Endometrium (tissue), 2 donors: ENCODE results near the gene GATD1.

Source experiments
- FAIRE-seq: peaks from 2 replicates; lab custom pipeline; 2012; peaks lifted over from hg19 to GRCh38; lab: Jason Lieb, UNC
- donor health status: control.
- donor health status: control.

GATD1 gene

DNA sequence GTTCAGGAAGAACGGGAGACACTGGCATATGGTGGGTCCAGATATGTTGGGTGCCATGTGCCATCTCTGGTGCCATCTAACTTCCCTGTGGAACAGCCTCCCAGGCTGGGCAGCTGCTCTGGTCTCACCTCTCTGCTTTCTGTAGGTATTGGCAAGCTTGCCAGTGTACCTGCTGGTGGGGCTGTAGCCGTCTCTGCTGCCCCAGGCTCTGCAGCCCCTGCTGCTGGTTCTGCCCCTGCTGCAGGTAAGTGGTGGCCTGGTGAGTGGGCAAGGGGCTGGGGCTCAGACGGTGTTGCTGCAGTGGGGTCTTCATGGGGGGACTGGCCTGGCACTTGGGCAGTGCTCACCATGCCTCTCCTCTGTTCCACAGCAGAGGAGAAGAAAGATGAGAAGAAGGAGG is 35.1 kb upstream of the GATD1 start:
- FAIRE-seq: no peak

DNA sequence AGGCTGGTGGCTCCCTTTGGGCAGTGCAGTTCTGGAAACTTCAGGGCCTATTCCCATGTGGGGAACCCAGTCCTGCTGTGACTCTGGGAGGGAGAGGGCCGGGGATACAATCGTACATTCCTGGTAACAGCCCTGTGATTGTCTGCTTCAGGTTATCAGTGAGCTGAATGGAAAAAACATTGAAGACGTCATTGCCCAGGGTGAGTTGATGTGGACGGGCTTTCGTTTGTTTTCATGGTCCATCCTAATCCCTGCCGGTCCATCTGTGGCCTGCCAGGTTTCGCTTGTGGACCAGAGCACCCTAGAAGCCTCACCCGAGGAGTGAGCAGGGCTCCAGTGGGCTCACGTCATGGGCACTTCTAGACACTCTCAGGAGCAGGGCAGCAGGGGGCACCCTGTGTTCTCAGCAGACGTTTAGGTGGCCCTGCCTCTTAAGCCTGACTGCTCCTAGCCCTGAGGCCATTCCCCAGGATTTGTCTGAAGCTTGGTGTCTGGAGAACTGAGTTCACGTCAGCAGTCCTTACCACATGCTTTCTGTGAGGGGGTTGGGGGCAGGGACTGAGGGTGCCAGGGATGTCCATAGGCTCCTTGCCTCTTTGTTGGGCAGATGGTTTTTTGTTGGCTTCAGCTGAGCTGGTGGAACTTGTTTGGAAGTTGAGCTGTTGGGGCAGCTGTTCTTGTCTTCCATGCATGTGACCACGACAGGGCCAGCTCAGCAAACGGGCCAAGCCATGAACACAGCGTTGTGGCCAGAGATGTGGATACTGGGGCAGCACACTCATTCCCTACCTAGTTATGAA is 34.4 kb upstream of the GATD1 start:
- FAIRE-seq: no peak

GRCh38 chr11:810040-810567 is 32.8 kb upstream of the GATD1 start:
- FAIRE-seq: no peak

DNA sequence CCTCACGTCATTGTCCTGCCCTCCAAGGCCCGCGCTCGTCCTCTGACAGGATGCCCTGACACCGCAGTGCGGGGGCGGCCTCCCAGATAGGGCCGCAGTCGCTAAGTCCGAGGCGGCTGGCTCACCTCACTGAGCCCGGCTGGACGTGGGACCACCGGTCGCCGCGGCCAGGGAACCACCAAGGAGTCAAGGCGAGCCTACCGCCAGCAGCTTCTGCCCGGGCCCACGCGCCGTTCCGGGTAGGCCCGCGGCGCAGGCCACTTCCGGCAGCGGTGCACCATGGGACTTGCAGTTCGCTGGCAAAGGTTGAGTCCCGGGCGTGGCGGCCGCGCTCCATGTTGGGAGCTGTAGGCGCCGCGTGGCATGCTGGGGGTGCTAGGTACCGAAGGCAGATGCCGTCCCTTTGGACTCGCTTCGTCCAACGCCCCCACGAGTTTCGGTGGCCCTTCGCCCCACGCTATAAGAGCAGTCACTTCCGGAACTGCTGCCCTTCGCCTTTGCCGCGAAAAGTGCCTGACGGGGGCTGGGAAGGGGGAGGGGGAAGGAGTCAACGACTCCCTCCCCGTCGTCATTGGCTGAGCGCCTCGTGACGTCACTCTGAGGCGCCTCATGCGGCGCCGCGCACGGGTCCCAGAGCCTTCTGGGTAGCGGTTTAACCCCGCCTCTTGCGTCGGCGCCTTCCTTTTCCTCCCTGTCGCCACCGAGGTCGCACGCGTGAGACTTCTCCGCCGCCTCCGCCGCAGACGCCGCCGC is 32.2 kb upstream of the GATD1 start, which contains the start of gene RPLP2:
TSS of gene RPLP2 (plus strand) at position 681 of the 753 bp plus-strand sequence. CDS start 268 bp downstream, outside the sequence.
- FAIRE-seq: no peak

- no peak for FAIRE-seq
These were observed 31.4 kb upstream of the GATD1 start for GRCh38 chr11:808427-809286.

- FAIRE-seq: no peak
These were observed 27.3 kb upstream of the GATD1 start for GRCh38 chr11:804599-804964.

- FAIRE-seq: no peak
These were observed 26.7 kb upstream of the GATD1 start for GRCh38 chr11:803770-804598.

DNA sequence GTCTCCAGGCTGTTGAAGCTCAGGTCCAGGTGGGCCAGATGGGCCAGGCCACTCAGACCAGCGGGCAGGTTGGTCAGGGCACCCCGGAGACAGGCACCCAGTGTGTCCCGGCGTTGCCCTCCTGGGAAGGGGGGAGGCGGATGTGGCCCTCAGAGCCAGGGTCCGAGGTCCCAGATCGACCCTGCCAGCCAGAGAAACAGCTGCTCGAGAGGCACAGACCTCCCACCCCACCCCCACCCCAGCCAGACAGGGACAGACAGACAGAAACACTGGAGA is 26.1 kb upstream of the GATD1 start:
- no peak for FAIRE-seq

GRCh38 chr11:802693-803466 is 25.6 kb upstream of the GATD1 start:
- FAIRE-seq: no peak

- FAIRE-seq: no peak
These were observed 24.8 kb upstream of the GATD1 start for GRCh38 chr11:802018-802617.

DNA sequence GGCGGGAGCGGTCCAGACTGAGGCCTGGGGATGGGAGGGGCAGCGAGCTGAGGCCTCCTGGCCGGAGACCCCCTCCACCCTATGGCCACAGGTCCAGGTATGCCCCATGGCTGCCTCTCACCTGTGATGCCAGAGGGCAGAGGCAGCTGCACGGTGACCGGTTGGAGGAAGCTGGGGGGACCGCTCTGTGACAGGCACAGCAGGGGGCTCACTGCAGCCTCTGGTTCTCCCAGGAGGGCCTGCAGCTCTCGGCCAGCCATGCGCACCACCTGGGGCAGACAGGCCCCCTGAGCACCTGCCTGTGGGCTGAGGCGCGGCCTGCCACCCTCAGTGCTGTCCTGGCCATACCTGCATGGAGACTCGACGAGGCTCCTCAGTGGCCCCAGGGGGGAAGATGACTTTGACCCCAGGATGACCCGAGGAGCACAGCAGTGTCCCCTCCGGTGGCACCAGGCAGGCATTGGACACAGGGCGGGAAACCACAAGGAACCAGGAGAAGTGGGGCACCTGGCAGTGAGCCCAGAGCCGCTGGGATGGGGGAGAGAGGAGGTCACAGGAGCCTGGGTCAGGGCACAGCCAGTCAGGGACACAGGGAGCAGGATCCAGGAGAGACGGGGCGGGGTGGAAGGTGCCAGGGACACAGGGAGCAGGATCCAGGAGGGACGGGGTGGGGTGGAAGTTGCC is 24.0 kb upstream of the GATD1 start:
- no peak for FAIRE-seq

DNA sequence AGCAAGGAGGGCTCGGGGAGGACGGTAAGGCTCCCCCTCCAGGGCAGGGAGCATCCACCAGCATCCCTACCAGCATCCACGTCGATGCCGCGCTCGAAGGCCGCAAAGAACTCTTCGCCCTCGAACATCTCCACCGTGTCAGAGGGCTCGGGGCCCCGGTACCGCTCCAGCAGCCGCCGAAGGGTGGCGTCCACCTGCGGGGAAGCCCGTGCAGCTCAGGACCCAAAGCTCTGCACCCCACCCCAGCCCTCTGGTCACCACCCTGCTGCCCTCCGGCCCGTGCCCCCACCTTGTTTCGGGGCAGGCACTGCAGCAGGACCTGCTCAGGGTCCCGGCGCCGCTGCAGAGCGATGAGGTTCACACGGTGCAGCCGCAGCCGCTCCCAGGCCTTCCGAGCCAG is 23.2 kb upstream of the GATD1 start:
- no peak for FAIRE-seq

GRCh38 chr11:799641-800316 is 22.5 kb upstream of the GATD1 start:
- FAIRE-seq: no peak

DNA sequence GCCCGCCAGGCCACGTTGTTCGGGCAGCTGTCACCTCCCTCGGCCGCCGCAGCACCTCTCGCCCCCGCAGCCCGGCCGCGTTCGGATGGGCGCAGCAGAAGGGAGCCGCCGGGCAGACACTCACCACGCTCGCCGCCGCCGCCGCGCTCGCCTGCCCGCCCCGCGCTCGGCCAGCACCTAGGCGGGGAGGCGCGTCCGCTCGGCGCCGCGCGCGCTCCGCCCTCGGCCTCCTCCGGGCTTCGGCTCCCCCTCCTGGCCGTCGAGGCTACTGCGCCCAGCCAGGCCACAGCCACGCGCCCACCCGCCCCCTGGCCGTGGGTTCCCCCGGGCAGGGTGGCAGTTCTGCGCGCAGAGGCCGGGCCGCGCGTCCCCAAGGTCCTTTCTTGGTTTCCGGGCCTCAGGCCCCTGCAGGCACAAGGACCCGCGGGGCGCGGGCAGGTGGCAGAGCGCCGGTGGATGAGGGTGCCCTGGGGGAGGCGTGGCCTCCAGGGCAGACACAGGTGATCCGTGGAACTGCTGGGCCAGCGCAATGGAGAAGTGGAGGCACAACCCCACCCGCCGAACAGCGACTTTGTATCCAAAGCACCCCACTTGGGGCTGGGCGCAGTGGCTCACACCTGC is 20.9 kb upstream of the GATD1 start, which contains the start of gene SLC25A22:
TSS of gene SLC25A22 (minus strand) at position 189 of the 621 bp plus-strand sequence. CDS start 3,275 bp downstream, outside the sequence.
- FAIRE-seq: no peak

DNA sequence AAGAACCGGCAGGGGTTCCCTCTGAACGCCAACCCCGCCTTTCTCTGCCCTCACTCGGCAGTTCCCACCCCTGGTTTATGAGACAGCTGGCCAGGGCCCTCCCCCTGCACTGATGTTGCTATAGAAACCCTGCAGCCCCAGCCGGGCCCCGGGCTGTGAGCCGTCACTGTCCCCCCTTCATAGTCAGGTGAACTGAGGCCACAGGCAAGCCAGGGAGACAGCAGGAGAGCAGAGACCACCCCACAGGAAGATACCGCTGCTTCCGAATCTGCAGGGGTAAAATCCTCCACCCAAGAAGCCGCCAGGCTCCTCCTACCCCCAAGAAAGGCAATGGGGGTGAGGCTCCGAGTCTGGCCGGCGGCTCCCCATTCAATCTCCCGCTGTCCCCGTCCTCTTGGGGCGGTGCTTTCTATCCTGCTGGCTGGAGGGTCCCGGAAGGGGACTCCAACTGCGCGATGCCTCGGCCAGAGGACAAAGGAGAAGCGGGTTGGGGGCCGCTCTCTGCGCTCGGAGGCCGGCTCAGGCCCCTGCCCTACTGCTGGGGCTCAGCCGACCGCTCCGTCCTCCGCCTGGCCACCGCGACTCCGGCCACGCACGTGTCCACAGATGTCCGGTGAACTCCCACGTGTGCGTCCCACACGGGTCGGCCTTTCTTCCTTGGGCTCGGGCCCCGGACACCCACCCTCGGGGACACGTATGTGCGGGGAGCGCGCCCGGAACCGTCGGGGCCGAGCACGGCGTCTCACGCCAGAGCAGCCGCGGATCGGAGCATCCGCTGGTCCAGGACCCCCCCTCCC is 20.2 kb upstream of the GATD1 start:
- no peak for FAIRE-seq

- FAIRE-seq: no peak
These were observed 19.4 kb upstream of the GATD1 start for GRCh38 chr11:796565-797295.
